Sigmoid colon (tissue), 7 donors: ENCODE measurements around the gene VAC14. TPM values are rescaled to one million over a fixed set of nuclear protein-coding genes. Genes with fewer than 3 reads are reported as not detected.

Source experiments
- DNase-seq: peaks from one replicate; pipeline ENCODE4 v3.0.0-alpha.2; 2019
- H3K27ac ChIP-seq, 4 donors: fragments of 200-600 bp; sonication (generic); one replicate each; pipeline ENCODE4 v1.5.1; 2016 to 2019; ENCODE audit warnings: mild to moderate bottlenecking in 1 of 4
- H3K27me3 ChIP-seq, 3 donors: fragments of 200-600 bp; sonication (generic); one replicate each; pipeline ENCODE4 v1.5.1; 2019; ENCODE audit warnings: mild to moderate bottlenecking in 1 of 3
- H3K36me3 ChIP-seq, 4 donors: fragments of 200-600 bp; sonication (generic); one replicate each; pipeline ENCODE4 v1.5.1; 2016 to 2019
- H3K4me1 ChIP-seq, 4 donors: fragments of 200-600 bp; sonication (generic); one replicate each; pipeline ENCODE4 v1.5.1; 2017 to 2019
- H3K4me3 ChIP-seq, 4 donors: fragments of 200-600 bp; sonication (generic); one replicate each; pipeline ENCODE4 v1.5.1; 2017 to 2019; ENCODE audit warnings: mild to moderate bottlenecking in 2 of 4, moderate library complexity in 1 of 4
- H3K9me3 ChIP-seq, 4 donors: fragments of 200-600 bp in 3 of 4; sonication (generic) in 3 of 4; one replicate each; pipeline versions ENCODE4 v1.5.1 to v1.6.1; 2013 to 2019
- CTCF ChIP-seq, 4 experiments: fragments of 450-650 bp in 3 of 4; fragments of 200-600 bp in 1 of 4; IDR thresholded peaks; one replicate each; pipeline ENCODE4 v1.5.1; 2016 to 2019; ENCODE audit warnings: antibody characterized with exemption in 4 of 4, mild to moderate bottlenecking in 3 of 4, moderate library complexity in 2 of 4
- EP300 ChIP-seq, 4 donors: sonication (generic); formaldehyde crosslinking; IDR thresholded peaks; one replicate each; pipeline ENCODE4 v1.6.1; 2017; ENCODE audit warnings: antibody characterized with exemption in 4 of 4
- POLR2A ChIP-seq, 2 donors: fragments of 450-650 bp; IDR thresholded peaks; one replicate each; pipeline ENCODE4 v1.6.1; 2016; ENCODE audit warnings: antibody characterized with exemption in 2 of 2, mild to moderate bottlenecking in 2 of 2, moderate library complexity in 2 of 2
- POLR2AphosphoS5 ChIP-seq, 4 donors: sonication (generic); formaldehyde crosslinking; IDR thresholded peaks; one replicate each; pipeline ENCODE4 v1.6.1; 2017; ENCODE audit warnings: antibody characterized with exemption in 4 of 4
- WGBS, 2 donors: extraction: QIAGEN DNeasy Blood & Tissue Kit; methylation state at CpG; one replicate each; pipeline ENCODE4 v1.1.7; 2013; 5-methylcytosine and 5-hydroxymethylcytosine counted together
- intact Hi-C: fragments of 100-400 bp; cut with DNase I; formaldehyde crosslinking; loops from one replicate; pipeline ENCODE4 v1.15.1; 2023
- polyA plus RNA-seq, 3 donors: library from polyadenylated mRNA; stranded (reverse); fragments of 200-250 nt; gene quantifications; one replicate each; pipeline ENCODE4 v1.2.3, GENCODE V29; 2013
- total RNA-seq, 4 donors: library from RNA; depleted of rRNA; stranded (reverse); fragments of >200 nt; gene quantifications; one replicate each; pipeline ENCODE4 v1.1.0, GENCODE V29; 2016
- donor health status: healthy with polysubstance abuse.
- donor health status: Bipolar disorder and iron deficiency.
- donor health status: healthy.

The VAC14 gene
- total and polyA plus RNA-seq, 7 donors = 16.8 to 36.2 (median 22.1) TPM

- Histone ChIP-seq H3K4me1 (peaks cover 0 to 34% (median 28%) of the 10 kb centered on the region in 4 donors), H3K27me3 (no peaks in the 10 kb centered on the region), H3K9me3 (no peaks in the 10 kb centered on the region), H3K27ac (no peak overlapping the region), H3K36me3 (peaks cover 0 to 46% (median 7%) of the 10 kb centered on the region in 4 donors), H3K4me3 (no peak overlapping the region)
- 95% methylated on average over 8 of the region's 8 CpGs for WGBS, 2 donors
- DNase-seq = no peak
- intact Hi-C loops = no loop called here
- TF ChIP-seq POLR2AphosphoS5 (IDR thresholded peaks at IDR 0.05) = no peak
- TF ChIP-seq POLR2A (IDR thresholded peaks at IDR 0.05) = no peak
- TF ChIP-seq EP300 (IDR thresholded peaks at IDR 0.05) = no peak
- no peak for TF ChIP-seq CTCF (IDR thresholded peaks at IDR 0.05)
Measured at GRCh38 chr16:70753694-70754325, 47.1 kb downstream of the VAC14 start.

GRCh38 chr16:70753228-70753627 lies 47.7 kb downstream of the VAC14 start:
- Histone ChIP-seq H3K9me3 (no peaks in the 10 kb centered on the region), H3K4me1 (peaks cover 0 to 37% (median 32%) of the 10 kb centered on the region in 4 donors), H3K27me3 (no peaks in the 10 kb centered on the region), H3K36me3 (peaks cover 0 to 40% (median 7%) of the 10 kb centered on the region in 4 donors), H3K27ac (no peak overlapping the region), H3K4me3 (no peak overlapping the region)
- no peak for DNase-seq
- WGBS, 2 donors = 88 to 94% methylated on average over 6 of the region's 6 CpGs
- intact Hi-C loops = no loop called here
- TF ChIP-seq POLR2A (IDR thresholded peaks at IDR 0.05) = no peak

- Histone ChIP-seq H3K4me1 (peaks cover 0 to 45% (median 40%) of the 10 kb centered on the region in 4 donors), H3K27me3 (no peaks in the 10 kb centered on the region), H3K27ac (peak overlapping the region in 2 of 4 donors; percentile 68 to 72), H3K36me3 (peaks cover 0 to 32% (median 7%) of the 10 kb centered on the region in 4 donors), H3K9me3 (no peaks in the 10 kb centered on the region), H3K4me3 (no peak overlapping the region)
- TF ChIP-seq EP300 (IDR thresholded peaks at IDR 0.05) (no peak), CTCF (IDR thresholded peaks at IDR 0.05) (no peak), POLR2AphosphoS5 (IDR thresholded peaks at IDR 0.05) (no peak), POLR2A (IDR thresholded peaks at IDR 0.05) (no peak)
- 90 to 92% methylated on average over 10 of the region's 10 CpGs for WGBS, 2 donors
- DNase-seq = no peak
- intact Hi-C loops = no loop called here
Measured at GRCh38 chr16:70752426-70752825, 48.5 kb downstream of the VAC14 start.

- TF ChIP-seq CTCF (IDR thresholded peaks at IDR 0.05) (no peak), POLR2AphosphoS5 (IDR thresholded peaks at IDR 0.05) (no peak)
- Histone ChIP-seq H3K36me3 (peaks cover 0 to 24% (median 2%) of the 10 kb centered on the region in 4 donors), H3K4me3 (no peak overlapping the region), H3K9me3 (no peaks in the 10 kb centered on the region), H3K4me1 (peaks cover 0 to 53% (median 48%) of the 10 kb centered on the region in 4 donors), H3K27ac (peak overlapping the region; percentile 67 to 77 (median 70)), H3K27me3 (no peaks in the 10 kb centered on the region)
- DNase-seq = no peak
- intact Hi-C loops = no loop called here
- WGBS, 2 donors = 36 to 72% methylated on average over 7 of the region's 7 CpGs
Measured at GRCh38 chr16:70751593-70751992, 49.4 kb downstream of the VAC14 start.

GRCh38 chr16:70750893-70751467 lies 50.0 kb downstream of the VAC14 start:
- peaks cover 0 to 59% (median 54%) of the 10 kb centered on the region in 4 donors for H3K4me1 ChIP-seq
- no peak overlapping the region for H3K4me3 ChIP-seq
- peak overlapping the region; percentile 67 to 77 (median 70) for H3K27ac ChIP-seq
- WGBS, 2 donors = 65 to 78% methylated on average over 13 of the region's 13 CpGs
- no peaks in the 10 kb centered on the region for H3K9me3 ChIP-seq
- peaks cover 0 to 18% (median under 1%) of the 10 kb centered on the region in 4 donors for H3K36me3 ChIP-seq
- peak; percentile 95 for DNase-seq
- TF ChIP-seq POLR2AphosphoS5 (IDR thresholded peaks at IDR 0.05) = peak; percentile 48 to 66 (median 58)
- TF ChIP-seq CTCF (IDR thresholded peaks at IDR 0.05) = no peak
- TF ChIP-seq POLR2A (IDR thresholded peaks at IDR 0.05) = no peak
- peak in 1 of 4 donors; percentile 31 for TF ChIP-seq EP300 (IDR thresholded peaks at IDR 0.05)
- intact Hi-C loops = no loop called here
- no peaks in the 10 kb centered on the region for H3K27me3 ChIP-seq
